Transverse colon (tissue), 4 donors: ENCODE data around the gene ZNF79. TPM values are rescaled to one million over a fixed set of nuclear protein-coding genes. Genes with fewer than 3 reads are reported as not detected.

Experiments
- DNase-seq: peaks from one replicate; pipeline ENCODE4 v3.0.0-alpha.2; 2019
- H3K27ac ChIP-seq, 4 donors: fragments of 200-600 bp; sonication (generic); 2 replicates each; pipeline ENCODE4 v1.5.1; 2016 to 2018; ENCODE audit warnings: inconsistent platforms in 4 of 4
- H3K27me3 ChIP-seq: fragments of 200-600 bp; sonication (generic); 2 replicates; pipeline ENCODE4 v1.5.1; 2017; ENCODE audit warnings: inconsistent platforms
- H3K36me3 ChIP-seq, 4 donors: fragments of 200-600 bp; sonication (generic); 2 replicates each; pipeline ENCODE4 v1.5.1; 2017 to 2019; ENCODE audit warnings: inconsistent platforms in 4 of 4
- H3K4me1 ChIP-seq, 4 donors: fragments of 200-600 bp; sonication (generic); 2 replicates each; pipeline ENCODE4 v1.5.1; 2017 to 2020; ENCODE audit warnings: inconsistent platforms in 4 of 4
- H3K4me3 ChIP-seq, 4 donors: fragments of 200-600 bp; sonication (generic); 1 replicate in 1 of 4; 2 replicates in 3 of 4; pipeline versions ENCODE4 v1.5.1 to v1.6.1; 2017 to 2019; ENCODE audit warnings: inconsistent platforms in 4 of 4
- H3K9me3 ChIP-seq, 2 donors: fragments of 200-600 bp; sonication (generic); 2 replicates each; pipeline ENCODE4 v1.5.1; 2017 to 2019; ENCODE audit warnings: inconsistent platforms in 2 of 2
- CTCF ChIP-seq, 5 experiments: fragments of 200-600 bp in 3 of 5; fragments of 450-650 bp in 2 of 5; sonication (generic) in 3 of 5; IDR thresholded peaks; 1 replicate in 2 of 5; 2 replicates in 3 of 5; pipeline ENCODE4 v1.5.1; 2016 to 2017; ENCODE audit warnings: antibody characterized with exemption in 5 of 5, inconsistent platforms in 3 of 5, mild to moderate bottlenecking in 2 of 5, moderate library complexity in 1 of 5
- EP300 ChIP-seq: sonication (generic); formaldehyde crosslinking; IDR thresholded peaks from one replicate; pipeline ENCODE4 v1.6.1; 2017; ENCODE audit warnings: antibody characterized with exemption, low read depth
- POLR2A ChIP-seq: fragments of 450-650 bp; IDR thresholded peaks from one replicate; pipeline ENCODE4 v1.6.1; 2016; ENCODE audit warnings: antibody characterized with exemption, mild to moderate bottlenecking, moderate library complexity
- POLR2AphosphoS5 ChIP-seq, 3 donors: sonication (generic); formaldehyde crosslinking; IDR thresholded peaks; one replicate each; pipeline ENCODE4 v1.6.1; 2016; ENCODE audit warnings: antibody characterized with exemption in 3 of 3
- WGBS, 2 donors: methylation state at CpG; one replicate each; pipeline ENCODE4 v1.1.5; 2018; ENCODE audit warnings: low coverage in 1 of 2; 5-methylcytosine and 5-hydroxymethylcytosine counted together
- in situ Hi-C, 4 donors: fragments of 200-750 bp; cut with MboI; loops; one replicate each; pipeline versions ENCODE4 v1.15.0 to v1.15.1; 2017; ENCODE audit warnings: low sequenced_read_pairs in 3 of 4, low pct_ligation_motif_present in 1 of 4, low pct_unique_long_range_greater_than_20kb in 1 of 4
- intact Hi-C: fragments of 100-400 bp; cut with DNase I; formaldehyde crosslinking; loops from one replicate; pipeline ENCODE4 v1.15.1; 2023; ENCODE audit warnings: low total_unique reads
- total RNA-seq, 4 donors: library from RNA; depleted of rRNA; stranded (reverse); fragments of >200 nt; gene quantifications; one replicate each; pipeline ENCODE4 v1.1.0, GENCODE V29; 2016

ZNF79 gene
- total RNA-seq, 4 donors from 2014 or later = 9.4 to 12.3 (median 11.3) TPM

DNA sequence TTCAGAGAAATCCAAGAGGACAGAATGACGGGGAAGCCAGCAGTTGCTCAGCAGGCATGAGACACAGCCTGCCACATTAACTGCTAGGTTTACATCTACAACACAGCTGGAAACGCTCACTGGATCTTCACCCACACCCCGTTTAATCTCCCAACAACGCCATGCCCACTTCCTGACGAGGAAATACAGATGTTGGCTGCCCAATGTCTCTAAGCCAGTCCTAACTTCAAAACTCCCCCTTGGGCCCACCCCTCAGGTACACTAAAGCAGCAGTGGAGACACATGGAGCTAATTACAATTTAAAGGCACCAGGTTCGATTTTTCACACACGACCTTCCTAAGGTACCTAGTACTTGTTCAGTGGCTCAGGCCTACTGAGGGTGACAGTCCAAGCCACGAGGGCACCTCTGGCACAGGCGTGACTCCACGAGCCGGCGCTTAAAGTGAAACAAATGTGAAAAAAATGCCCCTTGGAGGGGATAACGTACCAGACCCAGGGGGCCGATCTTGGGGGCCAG is 26.1 kb downstream of the ZNF79 start:
- H3K27ac ChIP-seq = peak overlapping the region; percentile 94 to 98 (median 94)
- intact Hi-C loops = no loop called here

GRCh38 chr9:127450830-127451607 is 26.8 kb downstream of the ZNF79 start, which contains the start of the genes LRSAM1 and RPL12:
Gene LRSAM1 (plus strand): TSS chr9:127451510. CDS start chr9:127454528, 3,018 bp downstream.
Gene RPL12 (minus strand): TSS chr9:127451406. CDS start chr9:127451317, 89 bp downstream.
- Histone ChIP-seq H3K36me3 (peaks cover 0 to 34% (median 9%) of the 10 kb centered on the region in 4 donors), H3K9me3 (no peaks in the 10 kb centered on the region), H3K4me1 (peaks cover 20 to 41% (median 35%) of the 10 kb centered on the region in 4 donors), H3K27me3 (no peaks in the 10 kb centered on the region), H3K4me3 (peak within 1 kb of the TSS; percentile 61 to 92 (median 66)), H3K27ac (peak within 1 kb of the TSS; percentile 94 to 98 (median 94))
- WGBS, 2 donors = 1% methylated on average over 13 of the region's 71 CpGs; no CpG with 5 or more reads in 1 of the 2 donors
- peak; percentile 100 for TF ChIP-seq POLR2AphosphoS5 (IDR thresholded peaks at IDR 0.05)
- TF ChIP-seq CTCF (IDR thresholded peaks at IDR 0.05) = peak in 2 of 5 experiments; percentile 11 to 25
- no peak for TF ChIP-seq EP300
- TF ChIP-seq POLR2A = peak; percentile 100
- in situ Hi-C loops = no loop called here
- DNase-seq = peak; percentile 97
- intact Hi-C loops = no loop called here

More for the DNA sequence above, 26.1 kb downstream of the ZNF79 start:
- no peak for DNase-seq
- Histone ChIP-seq H3K36me3 (peaks cover 0 to 38% (median 9%) of the 10 kb centered on the region in 4 donors), H3K27me3 (no peaks in the 10 kb centered on the region), H3K9me3 (no peaks in the 10 kb centered on the region), H3K4me1 (peaks cover 20 to 38% (median 34%) of the 10 kb centered on the region in 4 donors), H3K4me3 (peak overlapping the region; percentile 61 to 92 (median 66))
- no peak for TF ChIP-seq CTCF (IDR thresholded peaks at IDR 0.05)
- TF ChIP-seq POLR2AphosphoS5 (IDR thresholded peaks at IDR 0.05) = peak in 1 of 3 donors; percentile 6
- no peak for TF ChIP-seq POLR2A
- TF ChIP-seq EP300 = no peak
- WGBS, 2 donors = 1% methylated on average over 14 of the region's 14 CpGs; no CpG with 5 or more reads in 1 of the 2 donors
- in situ Hi-C loops = no loop called here

DNA sequence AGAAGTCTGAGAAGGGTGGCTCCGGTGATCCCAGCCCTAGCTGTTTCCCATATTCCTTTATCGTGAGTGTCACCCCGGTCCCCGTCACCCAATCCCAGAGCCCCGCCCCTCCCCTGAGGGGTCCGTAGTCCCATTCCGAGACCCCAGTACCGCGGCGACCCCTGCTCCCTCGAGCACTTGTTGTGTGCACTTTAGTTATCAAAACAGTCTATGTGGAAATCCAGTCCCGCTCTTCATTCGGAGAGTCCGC is 27.4 kb downstream of the ZNF79 start:
- Histone ChIP-seq H3K27me3 (no peaks in the 10 kb centered on the region), H3K27ac (peak overlapping the region; percentile 94 to 98 (median 94)), H3K9me3 (no peaks in the 10 kb centered on the region), H3K4me1 (peaks cover 20 to 41% (median 35%) of the 10 kb centered on the region in 4 donors), H3K36me3 (peaks cover 0 to 34% (median 6%) of the 10 kb centered on the region in 4 donors), H3K4me3 (peak overlapping the region; percentile 61 to 72 (median 66))
- no peak for DNase-seq
- in situ Hi-C loops (no loop called here), intact Hi-C loops (no loop called here)
- TF ChIP-seq POLR2AphosphoS5 (IDR thresholded peaks at IDR 0.05) = no peak
- no peak for TF ChIP-seq CTCF (IDR thresholded peaks at IDR 0.05)
- TF ChIP-seq POLR2A = no peak
- WGBS, 2 donors = 1% methylated on average over 14 of the region's 14 CpGs; no CpG with 5 or more reads in 1 of the 2 donors
